Ovary (tissue), 9 donors: ENCODE measurements around the gene MRPL2. TPM values are rescaled to one million over a fixed set of nuclear protein-coding genes. Genes with fewer than 3 reads are reported as not detected.
A peak's percentile ranks its signal among the peaks of the same experiment; 100 is the strongest.

Experiments
- DNase-seq, 5 donors: peaks; one replicate each; pipeline ENCODE4 v3.0.0-alpha.2; 2019 to 2020
- H3K27ac ChIP-seq, 2 donors: fragments of 200-600 bp; one replicate each; pipeline versions ENCODE4 v1.5.1 to v1.8.0; 2019 to 2022
- H3K27me3 ChIP-seq: fragments of 200-600 bp; one replicate; pipeline ENCODE4 v1.8.0; 2022
- H3K36me3 ChIP-seq: fragments of 200-600 bp; sonication (generic); one replicate; pipeline ENCODE4 v1.5.1; 2019
- H3K4me1 ChIP-seq: one replicate; pipeline ENCODE4 v1.8.1; 2013; ENCODE audit warnings: mild to moderate bottlenecking, moderate library complexity; ENCODE audit not compliant: insufficient read depth
- H3K4me3 ChIP-seq: fragments of 200-600 bp; sonication (generic); one replicate; pipeline ENCODE4 v1.5.1; 2017
- H3K9me3 ChIP-seq, 2 donors: fragments of 200-600 bp in 1 of 2; sonication (generic) in 1 of 2; one replicate each; pipeline versions ENCODE4 v1.5.1 to v1.8.1; 2013 to 2019; ENCODE audit warnings: mild to moderate bottlenecking in 1 of 2, moderate library complexity in 1 of 2
- EP300 ChIP-seq: sonication (generic); formaldehyde crosslinking; IDR thresholded peaks from one replicate; pipeline ENCODE4 v1.6.1; 2017; ENCODE audit warnings: antibody characterized with exemption
- POLR2A ChIP-seq: fragments of 450-650 bp; IDR thresholded peaks from one replicate; pipeline ENCODE4 v1.6.1; 2017; ENCODE audit warnings: antibody characterized with exemption, mild to moderate bottlenecking, moderate library complexity
- WGBS, 3 donors: extraction: QIAGEN DNeasy Blood & Tissue Kit in 1 of 3; methylation state at CpG; one replicate each; pipeline versions ENCODE4 v1.1.5 to v1.1.7; 2013 to 2017; 5-methylcytosine and 5-hydroxymethylcytosine counted together
- intact Hi-C, 4 donors: fragments of 100-400 bp; cut with DNase I; formaldehyde crosslinking; loops; one replicate each; pipeline versions ENCODE4 v1.11.0 to v1.15.1; 2022 to 2023
- polyA plus RNA-seq, 2 donors: library from polyadenylated mRNA; stranded (reverse); fragments of 200-250 nt in 1 of 2; fragments of 350-450 nt in 1 of 2; fragmentation: Illumina TruSeq in 1 of 2; extraction: RNeasy Lipid Tissue Mini Kit (QIAGEN cat#74804) in 1 of 2; gene quantifications; one replicate each; pipeline ENCODE4 v1.2.3, GENCODE V29; 2013 to 2014
- total RNA-seq, 7 donors: library from RNA; depleted of rRNA in 2 of 7; stranded (reverse); fragments of >200 nt in 2 of 7; fragmentation: NEBNext Ultra II Directional in 3 of 7; extraction: Animal tissue kit (Norgen Biotek cat#: 25700) in 3 of 7; gene quantifications; one replicate each; pipeline versions ENCODE4 v1.1.0 to v1.2.4, GENCODE V29; 2016 to 2023
- TF ChIP-seq, protein P1 (sequence below), 3 donors: fragments of 450-650 bp in 2 of 3; fragments of 200-600 bp in 1 of 3; IDR thresholded peaks; one replicate each; pipeline versions ENCODE4 v1.5.1 to v1.8.0; 2016 to 2022; ENCODE audit warnings: antibody characterized with exemption in 3 of 3, mild to moderate bottlenecking in 1 of 3
- donor health status: DM: no; HTN: no; CAD: no; lungs with moderate emphysema.
- donor health status: DM: no; HTN: no; CAD: no.
- donor health status: Bipolar disorder and iron deficiency.
- donor health status: DM: yes; HTN: yes; CAD: no.
- donor health status: DM: no; HTN: no; CAD: no.
- donor health status: DM: yes; HTN: yes; CAD: no.

Gene MRPL2
- total and polyA plus RNA-seq, 9 donors = 11.5 to 56.7 (median 47.3) TPM

- H3K27ac ChIP-seq = no peak overlapping the region
- intact Hi-C loops = no loop called here
- no peak overlapping the region for H3K4me3 ChIP-seq
- H3K4me1 ChIP-seq = peaks cover 13% of the 10 kb centered on the region
- TF ChIP-seq, protein P1, sequence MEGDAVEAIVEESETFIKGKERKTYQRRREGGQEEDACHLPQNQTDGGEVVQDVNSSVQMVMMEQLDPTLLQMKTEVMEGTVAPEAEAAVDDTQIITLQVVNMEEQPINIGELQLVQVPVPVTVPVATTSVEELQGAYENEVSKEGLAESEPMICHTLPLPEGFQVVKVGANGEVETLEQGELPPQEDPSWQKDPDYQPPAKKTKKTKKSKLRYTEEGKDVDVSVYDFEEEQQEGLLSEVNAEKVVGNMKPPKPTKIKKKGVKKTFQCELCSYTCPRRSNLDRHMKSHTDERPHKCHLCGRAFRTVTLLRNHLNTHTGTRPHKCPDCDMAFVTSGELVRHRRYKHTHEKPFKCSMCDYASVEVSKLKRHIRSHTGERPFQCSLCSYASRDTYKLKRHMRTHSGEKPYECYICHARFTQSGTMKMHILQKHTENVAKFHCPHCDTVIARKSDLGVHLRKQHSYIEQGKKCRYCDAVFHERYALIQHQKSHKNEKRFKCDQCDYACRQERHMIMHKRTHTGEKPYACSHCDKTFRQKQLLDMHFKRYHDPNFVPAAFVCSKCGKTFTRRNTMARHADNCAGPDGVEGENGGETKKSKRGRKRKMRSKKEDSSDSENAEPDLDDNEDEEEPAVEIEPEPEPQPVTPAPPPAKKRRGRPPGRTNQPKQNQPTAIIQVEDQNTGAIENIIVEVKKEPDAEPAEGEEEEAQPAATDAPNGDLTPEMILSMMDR (IDR thresholded peaks at IDR 0.05) = no peak
- TF ChIP-seq EP300 (no peak), POLR2A (no peak)
- no peaks in the 10 kb centered on the region for H3K27me3 ChIP-seq
- H3K9me3 ChIP-seq = no peaks in the 10 kb centered on the region
- DNase-seq = no peak
- WGBS, 3 donors = 84 to 96% (median 88%) methylated on average over 3 of the region's 3 CpGs
- H3K36me3 ChIP-seq = no peaks in the 10 kb centered on the region
These were observed 39.1 kb downstream of the MRPL2 start for GRCh38 chr6:43020052-43020705.

GRCh38 chr6:43019152-43019551 lies 40.1 kb downstream of the MRPL2 start:
- H3K4me3 ChIP-seq = no peak overlapping the region
- no peaks in the 10 kb centered on the region for H3K36me3 ChIP-seq
- H3K9me3 ChIP-seq = no peaks in the 10 kb centered on the region
- intact Hi-C loops = loop anchor here in 2 of 4 donors (10.0 kb wide), 1 partner anchor 114 kb away; no protein-coding TSS in a partner anchor
- TF ChIP-seq, protein P1 (IDR thresholded peaks at IDR 0.05) = no peak
- TF ChIP-seq EP300 = no peak
- TF ChIP-seq POLR2A = no peak
- 77 to 90% (median 81%) methylated on average over 2 of the region's 2 CpGs for WGBS, 3 donors
- H3K4me1 ChIP-seq = peaks cover 15% of the 10 kb centered on the region
- H3K27me3 ChIP-seq = no peaks in the 10 kb centered on the region
- no peak overlapping the region for H3K27ac ChIP-seq
- DNase-seq = no peak

DNA sequence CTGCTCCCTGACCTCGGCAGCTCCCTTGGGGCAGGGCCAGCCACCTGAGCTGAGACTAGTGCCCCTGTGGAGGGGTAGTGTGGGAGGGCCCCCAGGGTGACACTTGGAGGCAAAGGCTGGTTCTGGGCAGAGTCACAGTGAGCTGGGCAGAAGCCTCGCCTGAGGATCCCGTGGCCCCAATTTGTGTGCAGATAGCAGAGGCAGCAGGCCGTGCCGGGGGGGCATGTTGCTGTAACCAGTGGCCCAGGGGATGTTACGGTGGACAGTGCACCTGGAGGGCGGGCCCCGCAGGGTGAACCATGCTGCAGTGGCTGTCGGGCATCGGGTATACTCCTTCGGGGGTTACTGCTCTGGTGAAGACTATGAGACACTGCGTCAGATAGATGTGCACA lies 42.3 kb downstream of the MRPL2 start:
- DNase-seq = no peak
- H3K9me3 ChIP-seq = no peaks in the 10 kb centered on the region
- intact Hi-C loops = loop anchor here in 2 of 4 donors (10.0 kb wide), 1 partner anchor 112 kb away; no protein-coding TSS in a partner anchor
- H3K27ac ChIP-seq = no peak overlapping the region
- TF ChIP-seq, protein P1 (IDR thresholded peaks at IDR 0.05) = no peak
- TF ChIP-seq EP300 (no peak), POLR2A (no peak)
- H3K4me3 ChIP-seq = no peak overlapping the region
- WGBS, 3 donors = 80 to 83% (median 81%) methylated on average over 11 to 12 of the region's 12 CpGs
- no peaks in the 10 kb centered on the region for H3K27me3 ChIP-seq
- H3K4me1 ChIP-seq = peaks cover 17% of the 10 kb centered on the region
- no peaks in the 10 kb centered on the region for H3K36me3 ChIP-seq

DNA sequence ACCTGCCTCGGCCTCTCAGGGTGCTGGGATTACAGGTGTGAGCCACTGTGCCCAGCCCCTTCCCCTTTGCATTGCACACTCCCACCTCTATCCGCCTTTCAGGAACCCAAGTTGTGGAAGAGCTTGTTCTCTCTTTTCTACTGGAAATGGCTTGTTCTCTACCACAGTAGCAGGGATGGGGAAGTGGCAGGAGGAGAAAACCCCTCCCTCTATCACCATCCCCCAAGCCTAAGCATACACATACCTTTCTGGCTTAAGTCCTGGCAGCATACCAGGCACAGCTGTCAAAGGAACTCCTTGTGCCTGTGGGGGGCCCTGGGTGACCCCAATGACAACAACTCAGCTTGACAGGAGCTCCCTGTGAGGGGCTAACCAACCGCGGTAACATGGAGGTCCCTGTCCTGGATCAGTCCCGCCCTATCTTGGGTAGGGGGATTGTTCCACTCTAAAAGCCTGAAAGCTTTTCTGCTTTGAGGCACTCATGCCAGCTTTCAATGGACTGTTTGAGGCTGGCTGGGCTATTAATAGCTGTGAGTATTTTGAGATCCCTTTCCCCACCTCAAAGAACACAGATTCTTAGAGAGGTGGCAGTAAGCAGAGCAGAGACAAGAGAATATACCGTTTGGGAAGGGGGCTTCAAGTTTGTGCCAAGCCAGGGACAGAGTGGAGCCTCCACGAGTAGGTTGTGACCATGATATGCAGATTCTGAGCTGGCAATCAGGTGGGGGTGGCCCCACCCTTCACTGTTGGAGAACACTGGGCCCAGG lies 42.9 kb downstream of the MRPL2 start:
- WGBS, 3 donors = 57 to 62% (median 60%) methylated on average over 7 of the region's 7 CpGs
- intact Hi-C loops = loop anchor here in 2 of 4 donors (10.0 kb wide), 1 partner anchor 112 kb away; no protein-coding TSS in a partner anchor
- DNase-seq = no peak
- peaks cover 17% of the 10 kb centered on the region for H3K4me1 ChIP-seq
- H3K4me3 ChIP-seq = peak overlapping the region; percentile 7
- no peaks in the 10 kb centered on the region for H3K27me3 ChIP-seq
- no peak overlapping the region for H3K27ac ChIP-seq
- TF ChIP-seq POLR2A (no peak), EP300 (no peak)
- TF ChIP-seq, protein P1 (IDR thresholded peaks at IDR 0.05) = no peak
- H3K36me3 ChIP-seq = no peaks in the 10 kb centered on the region
- H3K9me3 ChIP-seq = no peaks in the 10 kb centered on the region
